SK-N-MC (cell line): ENCODE data around the gene RBM28.
A peak's percentile ranks its signal among the peaks of the same experiment; 100 is the strongest.

Source experiments
- DNase-seq: peaks from one replicate; pipeline ENCODE4 v3.0.0-alpha.2; 2011; ENCODE audit warnings: low read depth, low spot score
- H3K27ac ChIP-seq: fragments of 200-600 bp; sonication (generic); 2 replicates; pipeline ENCODE4 v1.5.1; 2016; ENCODE audit warnings: mixed run types
- H3K36me3 ChIP-seq: fragments of 200-600 bp; sonication (generic); 2 replicates; pipeline ENCODE4 v1.6.1; 2017; ENCODE audit warnings: antibody characterized with exemption, low read length, mixed read lengths; ENCODE audit not compliant: insufficient read depth
- H3K4me3 ChIP-seq: fragments of 200-600 bp; sonication (generic); 2 replicates; pipeline ENCODE4 v1.5.1; 2016
- H3K9ac ChIP-seq: fragments of 200-600 bp; sonication (generic); 2 replicates; pipeline ENCODE4 v1.8.0; 2017; ENCODE audit warnings: mixed run types, mixed read lengths; ENCODE audit not compliant: insufficient read length
- H3K9me3 ChIP-seq: fragments of 200-600 bp; sonication (generic); 2 replicates; pipeline ENCODE4 v1.6.1; 2017; ENCODE audit warnings: low read depth, mild to moderate bottlenecking, antibody characterized with exemption, low read length, moderate library complexity, mixed read lengths
- EZH2 ChIP-seq: fragments of 200-600 bp; sonication (generic); IDR thresholded peaks from one replicate; pipeline ENCODE4 v1.6.1; 2017; ENCODE audit warnings: antibody characterized with exemption
- FOXP2 ChIP-seq: optimal IDR thresholded peaks from 2 replicates; pipeline ENCODE3; 2011; ENCODE audit warnings: mild to moderate bottlenecking, moderate library complexity; ENCODE audit not compliant: insufficient read depth; ENCODE audit errors: extremely low read length, control extremely low read depth
- POLR2AphosphoS5 ChIP-seq: IDR thresholded peaks from 2 replicates; pipeline ENCODE4 v1.6.1; 2012; ENCODE audit warnings: mild to moderate bottlenecking, low read depth, low read length, borderline replicate concordance

The RBM28 gene

GRCh38 chr7:128343554-128344430 lies at the start of gene RBM28:
TSS of gene RBM28 (minus strand) at chr7:128343908. CDS start at chr7:128343793, 115 bp downstream.
- Histone ChIP-seq H3K36me3 (peaks cover 12% of the 10 kb centered on the region), H3K4me3 (peak within 1 kb of the TSS; percentile 100), H3K9ac (peak within 1 kb of the TSS; percentile 98), H3K27ac (peak within 1 kb of the TSS; percentile 85; the same call in 1 of the 2 replicates), H3K9me3 (no peaks in the 10 kb centered on the region)
- TF ChIP-seq POLR2AphosphoS5: peak; percentile 98
- no peak for TF ChIP-seq EZH2
- DNase-seq: peak; percentile 86

- Histone ChIP-seq H3K9ac (no peak overlapping the region), H3K27ac (no peak overlapping the region), H3K36me3 (peaks cover 42% of the 10 kb centered on the region), H3K9me3 (no peaks in the 10 kb centered on the region), H3K4me3 (no peak overlapping the region)
- TF ChIP-seq FOXP2: no peak
- no peak for DNase-seq
Observed at GRCh38 chr7:128392446-128393327, 49.0 kb upstream of the RBM28 start.

GRCh38 chr7:128391805-128392204 lies 48.1 kb upstream of the RBM28 start:
- Histone ChIP-seq H3K36me3 (peaks cover 33% of the 10 kb centered on the region), H3K9me3 (no peaks in the 10 kb centered on the region), H3K4me3 (no peak overlapping the region), H3K27ac (no peak overlapping the region), H3K9ac (no peak overlapping the region)
- no peak for TF ChIP-seq EZH2
- TF ChIP-seq POLR2AphosphoS5: no peak
- no peak for TF ChIP-seq FOXP2
- no peak for DNase-seq

GRCh38 chr7:128390871-128391565 lies 47.3 kb upstream of the RBM28 start:
- Histone ChIP-seq H3K9me3 (no peaks in the 10 kb centered on the region), H3K27ac (0 out of 2 replicates have a peak overlapping the region, but pooled peaks have one; percentile 25), H3K36me3 (peaks cover 25% of the 10 kb centered on the region; the same call in 1 of the 2 replicates), H3K9ac (no peak overlapping the region), H3K4me3 (no peak overlapping the region)
- no peak for DNase-seq
- TF ChIP-seq POLR2AphosphoS5: peak; percentile 39; the same call in 1 of the 2 replicates
- no peak for TF ChIP-seq EZH2

GRCh38 chr7:128389618-128390329 lies 46.1 kb upstream of the RBM28 start:
- Histone ChIP-seq H3K4me3 (no peak overlapping the region), H3K9ac (no peak overlapping the region), H3K9me3 (no peaks in the 10 kb centered on the region), H3K27ac (no peak overlapping the region), H3K36me3 (peaks cover 12% of the 10 kb centered on the region; the same call in 1 of the 2 replicates)
- no peak for DNase-seq
- TF ChIP-seq POLR2AphosphoS5 (peak; percentile 25; the same call in 1 of the 2 replicates), FOXP2 (no peak), EZH2 (no peak)

GRCh38 chr7:128389085-128389617 lies 45.4 kb upstream of the RBM28 start:
- Histone ChIP-seq H3K9ac (no peak overlapping the region), H3K9me3 (no peaks in the 10 kb centered on the region), H3K27ac (no peak overlapping the region), H3K36me3 (peaks cover 6% of the 10 kb centered on the region; the same call in 1 of the 2 replicates), H3K4me3 (no peak overlapping the region)
- no peak for DNase-seq
- TF ChIP-seq POLR2AphosphoS5 (no peak), EZH2 (no peak), FOXP2 (no peak)

GRCh38 chr7:128388145-128388485 lies 44.4 kb upstream of the RBM28 start:
- DNase-seq: no peak
- no peak overlapping the region for H3K9ac ChIP-seq
- no peak overlapping the region for H3K27ac ChIP-seq
- H3K4me3 ChIP-seq: peak overlapping the region; percentile 44
- TF ChIP-seq EZH2: no peak
- TF ChIP-seq FOXP2: no peak
- TF ChIP-seq POLR2AphosphoS5: no peak
- H3K36me3 ChIP-seq: peaks cover 4% of the 10 kb centered on the region; the same call in 1 of the 2 replicates
- no peaks in the 10 kb centered on the region for H3K9me3 ChIP-seq
